ENCODE results near the gene SLC43A1.

Gene SLC43A1

DNA sequence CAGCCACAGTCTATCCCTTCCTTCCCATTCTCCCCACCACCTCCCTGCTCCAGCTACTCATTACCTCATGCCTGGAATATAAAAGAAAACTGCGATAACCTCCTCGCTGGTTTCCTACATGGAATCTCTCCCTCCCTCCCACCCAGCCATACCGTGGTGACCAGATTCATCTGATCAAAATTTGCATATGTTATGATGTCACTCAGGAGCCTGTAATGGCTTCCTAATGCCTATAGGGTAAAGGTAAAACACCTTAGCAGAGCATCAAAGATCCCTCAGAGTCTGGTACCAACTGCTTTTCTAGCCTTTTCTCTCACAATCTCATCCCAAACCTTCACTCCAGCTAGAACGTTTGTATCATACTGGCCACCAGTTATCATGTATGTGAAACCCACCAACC is 35.6 kb downstream of the SLC43A1 start:
- DNase-seq (ENCODE audit: low read depth, low spot score): no peak

DNA sequence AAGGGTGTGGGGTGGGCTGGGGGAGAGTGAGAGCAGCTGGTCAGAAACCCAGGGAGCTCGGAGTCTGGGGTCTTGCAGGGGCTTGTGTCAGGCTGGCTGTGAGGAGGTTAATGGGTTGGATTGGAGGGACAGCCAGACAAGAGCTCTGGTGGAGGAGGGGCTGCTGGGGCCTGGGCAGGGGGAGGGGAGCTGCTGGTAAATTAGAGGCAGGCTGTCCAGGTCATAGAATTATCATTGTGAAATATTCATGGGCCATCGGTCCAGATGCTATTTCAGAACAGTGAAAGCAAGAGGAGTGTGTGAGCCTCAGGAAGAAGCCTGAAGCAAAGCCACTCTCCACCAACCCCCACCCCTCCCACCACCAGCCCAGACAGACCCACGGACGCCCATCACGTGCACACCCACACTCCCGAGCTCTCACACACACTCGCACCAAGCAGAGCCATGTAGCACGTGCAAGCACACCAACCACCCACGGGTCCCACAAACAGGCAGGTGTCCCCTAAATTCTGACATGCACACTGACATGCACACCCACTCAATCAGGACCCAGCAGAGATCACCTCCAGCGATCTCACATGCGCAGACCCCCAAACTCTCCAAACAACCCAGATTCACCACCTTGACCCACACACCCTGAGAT is 36.4 kb downstream of the SLC43A1 start:
- DNase-seq (ENCODE audit: low read depth, low spot score): no peak

DNA sequence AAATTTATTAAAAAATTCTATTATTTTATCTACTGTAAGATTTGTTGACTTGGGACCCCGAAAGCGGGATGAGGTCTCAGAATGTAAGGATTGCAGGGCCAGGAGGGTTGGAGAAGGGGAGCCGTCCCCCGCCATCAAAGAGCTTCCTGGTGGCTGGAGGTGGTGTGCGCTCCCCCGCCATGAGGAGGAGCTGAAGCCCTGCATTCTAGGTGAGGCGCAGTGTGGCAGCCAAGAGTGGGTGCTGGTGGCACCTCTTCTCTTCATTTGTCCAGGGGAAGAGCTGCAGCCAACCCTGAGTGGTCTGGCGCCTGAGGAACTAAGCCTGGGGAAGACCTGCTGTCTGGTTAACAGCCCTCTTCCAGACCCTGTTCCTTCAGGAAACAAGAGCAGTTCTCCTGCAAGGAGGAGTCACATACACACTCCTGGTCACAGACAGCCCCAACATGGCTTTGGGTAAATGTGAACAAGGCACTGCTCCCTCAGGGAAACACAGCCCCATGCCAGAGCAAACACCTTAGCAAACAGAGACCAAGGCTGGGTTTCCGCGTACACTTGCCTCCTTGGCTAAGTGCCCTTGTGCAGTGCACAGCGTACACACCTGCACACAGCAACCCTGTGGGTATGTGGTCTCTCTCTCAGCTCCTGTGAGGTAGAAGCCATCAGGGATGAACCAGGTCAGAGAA is 37.9 kb downstream of the SLC43A1 start:
- no peak for DNase-seq (ENCODE audit: low read depth, low spot score)

DNA sequence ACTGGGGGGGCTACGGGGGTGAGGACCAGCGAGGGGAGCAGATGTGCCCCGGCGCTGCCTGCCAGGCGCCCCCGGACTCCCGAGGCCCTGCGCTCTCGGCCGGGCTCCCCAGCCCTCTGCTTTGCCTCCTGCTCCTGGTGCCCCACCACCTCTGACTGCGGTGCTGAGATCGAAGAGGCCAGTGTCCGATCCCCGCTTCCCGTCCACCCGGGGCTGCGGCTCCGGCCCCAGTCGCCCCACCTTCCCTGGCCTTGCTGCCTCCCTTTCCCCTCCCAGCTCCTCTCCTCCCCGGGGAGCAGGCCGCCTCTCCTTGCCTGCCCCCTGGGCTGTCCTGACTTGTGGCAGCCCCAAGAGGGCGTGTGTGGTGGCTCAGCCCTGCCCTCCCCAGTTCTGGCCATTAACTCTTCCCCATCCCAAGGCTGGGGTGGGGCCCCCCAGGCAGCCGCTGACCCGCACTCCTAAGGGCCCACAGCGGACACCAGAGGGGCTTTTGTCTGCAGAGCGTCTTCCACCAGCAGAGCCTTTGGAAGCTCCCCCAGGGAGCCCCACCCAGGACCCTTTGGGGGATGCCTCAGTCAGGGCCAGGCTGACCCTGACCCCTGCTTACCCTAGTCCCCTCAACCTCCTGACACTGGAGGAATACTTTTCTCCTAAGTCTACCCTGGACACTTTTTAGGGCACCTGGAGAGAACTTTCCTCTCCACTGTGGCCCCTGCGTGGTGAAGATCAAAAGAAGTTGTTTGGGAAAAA is 38.6 kb downstream of the SLC43A1 start:
- no peak for DNase-seq (ENCODE audit: low read depth, low spot score)

DNA sequence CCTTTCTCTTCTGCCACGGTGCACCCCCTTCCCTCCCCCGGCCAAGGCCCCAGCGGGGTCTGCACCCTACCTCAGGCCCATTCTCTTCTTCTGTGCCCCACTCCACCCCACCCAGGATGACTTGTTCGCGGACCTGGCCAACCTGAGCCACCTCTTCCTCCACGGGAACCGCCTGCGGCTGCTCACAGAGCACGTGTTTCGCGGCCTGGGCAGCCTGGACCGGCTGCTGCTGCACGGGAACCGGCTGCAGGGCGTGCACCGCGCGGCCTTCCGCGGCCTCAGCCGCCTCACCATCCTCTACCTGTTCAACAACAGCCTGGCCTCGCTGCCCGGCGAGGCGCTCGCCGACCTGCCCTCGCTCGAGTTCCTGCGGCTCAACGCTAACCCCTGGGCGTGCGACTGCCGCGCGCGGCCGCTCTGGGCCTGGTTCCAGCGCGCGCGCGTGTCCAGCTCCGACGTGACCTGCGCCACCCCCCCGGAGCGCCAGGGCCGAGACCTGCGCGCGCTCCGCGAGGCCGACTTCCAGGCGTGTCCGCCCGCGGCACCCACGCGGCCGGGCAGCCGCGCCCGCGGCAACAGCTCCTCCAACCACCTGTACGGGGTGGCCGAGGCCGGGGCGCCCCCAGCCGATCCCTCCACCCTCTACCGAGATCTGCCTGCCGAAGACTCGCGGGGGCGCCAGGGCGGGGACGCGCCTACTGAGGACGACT is 39.3 kb downstream of the SLC43A1 start:
- no peak for DNase-seq (ENCODE audit: low read depth, low spot score)

DNA sequence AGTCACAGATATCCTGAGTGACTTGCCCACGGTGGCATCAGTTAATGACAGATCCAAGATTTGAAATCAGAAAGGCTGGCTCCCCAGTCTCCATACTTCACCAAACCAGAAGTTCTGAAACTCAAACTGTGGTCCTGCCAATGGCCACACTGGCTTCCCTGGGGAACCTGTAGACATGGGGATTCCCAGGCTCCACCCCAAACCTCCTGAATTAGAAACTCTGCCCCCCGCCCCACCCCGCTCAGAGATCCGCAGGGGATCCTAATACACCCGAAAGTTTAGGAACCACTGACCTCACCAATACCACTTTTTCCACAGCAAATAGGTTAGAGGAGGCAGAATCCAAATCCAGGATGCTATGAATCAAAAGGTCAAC is 39.8 kb downstream of the SLC43A1 start:
- no peak for DNase-seq (ENCODE audit: low read depth, low spot score)

DNA sequence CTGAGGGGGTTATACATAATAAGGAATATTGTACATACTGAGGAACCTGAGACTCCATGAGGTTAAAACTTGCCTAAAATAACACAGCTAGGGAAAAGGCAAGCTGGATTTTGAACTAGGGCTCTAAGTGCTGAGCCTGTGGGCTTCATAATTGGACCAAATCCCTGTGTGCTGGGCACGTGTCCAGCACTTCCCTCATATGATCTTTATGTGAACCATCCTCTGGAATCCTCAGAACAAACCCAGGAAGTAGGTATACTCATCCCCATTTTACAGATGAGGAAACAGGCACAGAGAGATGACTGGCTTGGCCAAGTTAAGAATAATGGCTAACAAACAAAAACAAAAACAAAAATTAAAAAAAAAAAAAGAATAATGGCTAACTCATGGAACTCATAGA is 40.3 kb downstream of the SLC43A1 start:
- no peak for DNase-seq (ENCODE audit: low read depth, low spot score)

DNA sequence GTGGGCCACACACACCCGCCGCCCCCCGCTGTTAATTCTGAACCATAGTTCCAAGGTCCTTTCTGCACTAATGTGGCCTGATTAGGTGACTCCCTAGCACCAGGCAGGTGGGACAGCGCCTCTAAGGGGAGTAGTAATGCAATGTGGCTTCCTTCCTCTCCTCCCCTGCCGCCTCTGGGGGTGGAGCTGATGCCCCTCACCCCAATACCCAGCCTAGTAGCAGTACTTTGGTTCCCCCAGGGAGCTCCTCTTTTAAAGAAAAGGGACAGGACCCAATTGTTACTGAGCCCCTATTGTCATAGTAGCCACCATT is 40.7 kb downstream of the SLC43A1 start:
- no peak for DNase-seq (ENCODE audit: low read depth, low spot score)

DNA sequence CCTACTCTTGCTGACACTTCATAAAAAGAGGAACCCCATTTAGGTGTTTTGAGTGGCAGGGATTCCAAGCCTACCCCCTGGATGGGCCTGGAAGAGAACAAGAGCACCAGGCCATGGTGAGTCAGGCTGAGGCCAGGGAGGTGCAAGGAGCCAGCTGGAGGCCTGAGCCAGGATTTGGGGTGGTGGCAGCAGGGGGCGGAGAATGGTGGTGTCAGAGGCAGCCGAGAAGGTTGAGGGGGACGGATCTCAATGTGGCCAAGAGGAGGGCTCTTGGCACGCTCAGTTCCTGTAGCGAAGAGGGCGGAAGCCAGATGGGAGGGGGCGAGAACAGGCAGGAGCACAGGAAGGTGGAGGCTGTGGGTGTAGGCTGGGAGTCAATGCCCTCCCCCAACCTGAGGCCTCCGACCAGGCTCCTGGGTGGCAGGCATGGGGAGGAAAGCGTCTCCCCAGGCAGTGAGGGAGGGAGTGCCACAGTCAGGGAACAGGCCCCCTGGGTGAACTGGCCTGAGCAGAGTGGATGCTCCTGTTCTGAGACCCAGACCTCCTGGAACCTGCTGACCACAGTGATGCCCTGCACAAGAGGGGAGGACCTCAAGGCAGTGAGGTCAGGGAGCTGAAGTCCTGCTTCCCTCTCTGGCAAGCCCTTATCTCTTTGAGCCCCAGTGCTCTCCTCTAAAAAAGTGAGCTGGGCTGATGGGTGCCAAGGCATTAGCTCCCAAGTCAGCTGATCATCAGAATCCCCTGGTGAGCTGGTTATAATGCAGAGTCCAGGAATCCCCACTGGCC is 41.3 kb downstream of the SLC43A1 start:
- no peak for DNase-seq (ENCODE audit: low read depth, low spot score)

DNA sequence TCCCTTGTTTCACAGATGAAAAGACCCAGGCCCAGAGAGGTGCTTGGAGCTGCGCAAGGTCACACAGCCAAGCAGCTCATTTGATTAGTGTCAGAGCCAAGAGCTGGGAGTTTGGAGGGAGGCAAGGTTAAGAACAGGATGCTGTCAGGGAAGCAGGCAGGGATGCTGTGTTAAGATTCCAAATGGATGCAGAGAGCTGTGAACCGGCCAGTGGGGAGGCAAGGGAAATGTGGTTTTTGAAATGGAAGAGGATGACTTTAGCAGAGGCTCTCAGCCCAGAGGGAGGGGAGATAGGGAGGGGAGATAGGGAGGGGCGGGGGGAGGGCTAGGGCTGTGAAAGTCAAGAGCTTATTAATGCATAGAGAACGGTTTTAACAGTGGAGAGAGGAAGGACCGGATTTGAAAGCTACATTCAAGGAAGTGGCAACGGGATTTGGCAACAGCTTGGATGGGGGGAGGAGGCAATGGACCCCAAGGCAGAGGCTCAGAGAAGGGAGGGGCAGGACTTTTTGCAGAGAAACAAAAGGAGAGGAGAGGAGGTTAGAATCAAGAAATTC is 42.1 kb downstream of the SLC43A1 start:
- no peak for DNase-seq (ENCODE audit: low read depth, low spot score)

DNA sequence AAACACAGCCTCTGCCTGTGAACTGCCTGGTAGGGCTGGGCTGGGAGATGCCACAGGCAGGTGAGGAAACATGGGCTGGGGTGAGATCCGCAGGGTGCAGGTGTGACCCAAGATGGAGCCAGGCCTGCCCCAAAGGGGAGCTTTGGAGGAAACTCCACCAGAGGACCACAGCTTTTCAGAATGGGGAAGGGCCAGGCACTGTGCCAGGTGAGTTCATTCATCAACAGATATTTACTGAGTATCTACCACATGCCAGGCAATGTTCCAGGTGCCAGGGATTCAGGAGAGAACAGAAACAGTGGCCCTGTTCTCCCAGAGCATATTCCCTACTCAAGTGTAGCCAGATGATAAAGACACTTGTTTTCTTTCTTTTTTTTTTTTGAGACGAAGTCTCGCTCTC is 44.0 kb downstream of the SLC43A1 start:
- no peak for DNase-seq (ENCODE audit: low read depth, low spot score)

DNA sequence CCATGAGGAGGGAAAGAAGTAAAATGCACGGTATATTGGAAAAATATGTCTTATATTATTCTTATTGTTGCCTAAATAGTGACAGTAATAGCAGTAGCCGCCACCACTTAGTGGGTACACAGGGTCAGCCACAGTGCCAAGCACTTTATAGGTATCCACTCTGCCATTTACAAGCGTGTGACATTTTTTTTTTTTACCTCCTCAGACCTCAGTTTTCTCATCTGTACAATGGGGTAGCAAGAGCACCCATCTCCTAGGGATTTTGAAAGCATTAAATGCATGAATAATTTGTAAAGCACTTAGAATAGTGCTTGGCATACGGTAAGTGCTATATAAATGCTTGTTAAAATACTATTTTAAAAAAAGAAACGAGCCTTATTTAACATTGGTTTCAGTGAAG is 46.2 kb downstream of the SLC43A1 start:
- no peak for DNase-seq (ENCODE audit: low read depth, low spot score)

DNA sequence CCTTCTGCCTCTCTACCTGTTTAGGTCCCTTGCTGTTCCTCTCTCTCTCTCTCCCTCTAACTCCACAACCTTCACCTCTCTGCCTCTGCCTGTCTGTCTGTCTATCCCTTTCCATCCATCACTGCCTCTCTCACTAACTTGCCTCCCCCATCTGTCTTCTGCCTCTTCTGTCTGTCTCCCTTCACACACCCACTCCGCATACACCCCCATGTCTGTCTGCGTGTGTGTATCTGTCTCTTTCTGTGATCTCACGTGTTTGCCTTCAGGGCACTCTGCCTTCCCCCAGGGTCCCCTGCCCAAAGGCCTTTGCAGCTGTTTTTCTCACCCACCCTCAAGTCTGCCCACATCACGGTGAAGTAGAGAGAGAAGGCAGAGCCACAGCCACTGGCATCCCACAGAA is 47.2 kb downstream of the SLC43A1 start:
- DNase-seq (ENCODE audit: low read depth, low spot score): no peak

DNA sequence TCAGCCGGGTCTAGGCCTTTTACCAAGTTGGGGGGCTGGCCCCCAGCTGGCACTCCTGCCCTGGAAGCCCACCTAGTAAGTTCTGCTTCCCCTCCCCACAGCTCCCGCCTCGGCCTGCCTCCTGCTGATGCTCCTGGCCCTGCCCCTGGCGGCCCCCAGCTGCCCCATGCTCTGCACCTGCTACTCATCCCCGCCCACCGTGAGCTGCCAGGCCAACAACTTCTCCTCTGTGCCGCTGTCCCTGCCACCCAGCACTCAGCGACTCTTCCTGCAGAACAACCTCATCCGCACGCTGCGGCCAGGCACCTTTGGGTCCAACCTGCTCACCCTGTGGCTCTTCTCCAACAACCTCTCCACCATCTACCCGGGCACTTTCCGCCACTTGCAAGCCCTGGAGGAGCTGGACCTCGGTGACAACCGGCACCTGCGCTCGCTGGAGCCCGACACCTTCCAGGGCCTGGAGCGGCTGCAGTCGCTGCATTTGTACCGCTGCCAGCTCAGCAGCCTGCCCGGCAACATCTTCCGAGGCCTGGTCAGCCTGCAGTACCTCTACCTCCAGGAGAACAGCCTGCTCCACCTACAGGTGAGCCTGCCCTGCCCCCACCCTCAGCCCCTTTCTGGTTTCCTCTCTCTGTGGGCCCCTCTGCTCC is 47.9 kb downstream of the SLC43A1 start:
- no peak for DNase-seq (ENCODE audit: low read depth, low spot score)

DNA sequence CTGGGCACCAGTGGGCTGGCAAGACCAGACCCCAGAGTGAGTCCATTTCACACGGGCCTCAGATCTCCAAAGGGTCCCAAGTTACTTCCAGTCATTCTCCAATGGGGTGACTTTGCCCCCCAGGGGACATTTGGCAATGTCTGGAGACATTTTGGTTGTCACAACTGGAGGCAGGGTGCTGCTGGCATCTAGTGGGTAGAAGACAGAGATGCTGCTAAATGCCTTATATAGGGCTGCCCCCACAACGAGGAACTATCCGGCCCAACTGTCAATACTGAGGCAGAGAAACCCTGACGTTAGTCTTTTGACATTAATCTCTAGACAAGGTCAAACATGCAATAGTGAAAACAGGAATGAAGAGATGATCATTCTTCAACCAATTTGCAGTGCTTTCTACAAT is 48.8 kb downstream of the SLC43A1 start:
- no peak for DNase-seq (ENCODE audit: low read depth, low spot score)

DNA sequence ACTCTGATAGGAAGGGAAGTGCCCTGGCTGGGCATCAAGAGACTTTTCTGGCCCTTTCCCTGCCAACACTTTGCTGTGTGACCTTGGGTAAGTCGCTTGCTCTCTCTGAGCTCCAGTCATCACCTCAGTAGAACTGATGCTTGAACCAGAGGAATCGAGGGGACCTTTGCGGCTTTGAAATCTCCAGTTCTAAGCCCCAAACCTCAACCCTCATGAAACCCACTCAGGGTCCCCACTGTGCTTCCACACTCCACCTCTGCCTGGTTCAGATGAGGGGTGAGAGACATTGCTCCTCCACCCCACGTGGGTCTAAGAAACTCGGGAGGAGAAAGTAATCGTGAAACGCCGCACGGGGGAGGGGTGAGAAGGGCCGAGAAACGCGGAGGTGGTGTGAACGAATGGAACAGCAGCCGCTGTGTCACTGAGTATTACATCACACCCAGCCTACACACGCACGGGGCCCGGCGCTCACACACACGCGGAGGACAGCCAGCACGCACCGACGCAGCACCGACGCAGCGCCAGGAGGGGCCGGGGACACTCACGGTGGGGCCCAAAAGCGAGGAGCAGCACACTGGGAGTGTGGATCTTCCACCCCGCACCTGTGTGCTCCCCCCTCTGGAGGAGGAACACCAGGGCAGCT is 50.8 kb downstream of the SLC43A1 start:
- DNase-seq (ENCODE audit: low read depth, low spot score): no peak

DNA sequence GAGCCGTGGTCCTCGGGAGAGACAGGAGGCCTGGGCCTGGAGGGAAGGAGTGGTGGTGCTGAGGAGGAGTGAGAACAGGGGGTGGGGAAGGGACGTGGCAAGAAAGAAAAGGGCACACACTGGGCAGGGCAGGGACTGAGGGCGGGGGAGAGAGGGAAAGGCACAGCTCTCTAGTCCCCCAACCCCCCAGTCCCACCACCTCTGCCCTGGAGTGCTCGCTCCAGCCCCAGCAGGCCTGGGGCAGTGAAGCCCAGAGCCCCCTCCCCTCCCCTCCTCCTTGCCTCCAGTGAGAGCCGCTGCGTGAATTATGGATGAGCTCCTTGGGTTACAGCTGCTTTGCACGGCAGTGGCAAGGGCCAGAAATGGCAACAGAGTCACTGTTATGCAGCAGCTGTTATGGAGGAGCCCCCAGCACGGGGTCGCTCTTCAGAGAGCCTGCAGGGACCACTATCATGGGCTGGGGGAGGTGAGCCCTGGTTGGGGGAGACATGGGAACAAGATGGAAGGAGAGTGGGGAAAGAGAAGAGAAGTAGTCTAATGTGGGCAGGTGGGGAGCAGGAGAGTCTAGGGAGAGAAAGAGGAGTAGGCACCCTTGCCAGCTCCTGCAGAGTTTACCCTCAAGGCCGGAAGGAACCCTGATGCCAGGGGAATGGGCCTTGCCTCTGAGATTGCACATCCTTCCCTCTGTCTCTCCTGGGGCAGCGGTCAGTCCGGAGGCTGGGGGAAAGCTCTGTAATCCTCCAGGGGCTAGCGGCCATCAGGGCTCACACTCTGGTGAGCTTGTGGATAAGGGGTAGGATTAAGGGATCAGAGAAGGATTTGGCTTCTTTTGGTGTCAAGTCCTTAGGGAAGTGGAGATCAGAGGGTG is 51.6 kb downstream of the SLC43A1 start:
- DNase-seq (ENCODE audit: low read depth, low spot score): no peak

DNA sequence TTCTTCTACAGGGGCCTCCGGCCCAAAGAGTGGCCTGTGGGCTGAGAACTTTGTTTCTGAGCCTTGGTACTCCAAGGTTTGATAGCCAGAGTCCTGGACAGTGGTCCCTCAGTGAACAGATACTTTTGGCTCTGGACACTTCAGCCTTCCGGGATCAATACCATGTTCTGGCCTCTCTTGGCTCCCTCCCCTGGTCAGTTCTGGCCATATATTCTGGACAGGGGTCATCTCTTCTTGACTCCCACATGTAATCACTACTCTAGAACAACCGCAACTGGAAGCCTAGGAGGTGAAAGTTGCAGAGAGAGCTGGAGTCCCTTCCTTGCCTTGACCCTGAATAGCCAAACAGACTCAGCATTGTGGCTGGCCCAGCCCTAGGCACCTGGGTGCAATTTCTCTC is 52.9 kb downstream of the SLC43A1 start:
- no peak for DNase-seq (ENCODE audit: low read depth, low spot score)

DNA sequence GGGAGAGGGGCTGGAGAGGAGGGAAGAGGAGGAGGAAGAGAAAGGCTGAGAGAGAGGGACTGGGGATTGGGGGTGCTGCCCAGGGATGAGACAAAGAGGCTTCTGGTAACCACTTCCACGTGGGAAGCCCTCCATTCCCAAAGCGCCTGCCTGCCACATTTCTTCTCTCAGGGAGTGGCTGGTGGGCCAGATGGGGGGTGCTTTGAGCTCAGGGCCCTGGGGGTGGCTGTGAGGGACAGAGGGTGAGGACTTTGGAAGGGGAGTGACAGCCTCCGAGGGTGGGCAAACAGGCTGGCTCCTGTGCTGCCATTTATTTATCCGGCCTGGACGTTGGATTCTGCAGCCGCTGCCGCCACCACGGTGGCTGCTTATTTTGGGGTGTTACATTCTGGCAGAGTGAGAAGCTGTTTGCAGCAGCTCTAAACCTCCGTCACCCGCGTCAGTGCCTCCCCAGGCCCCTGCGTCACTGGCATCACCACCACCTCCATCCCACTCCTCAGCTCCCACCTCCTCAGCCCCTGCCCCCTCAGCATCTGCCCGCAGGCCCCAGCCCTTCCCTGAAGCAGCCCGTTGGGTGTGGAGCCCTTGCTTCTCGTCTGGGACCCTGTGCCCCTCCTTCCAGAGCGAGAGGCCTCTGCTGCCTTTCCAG is 53.5 kb downstream of the SLC43A1 start:
- no peak for DNase-seq (ENCODE audit: low read depth, low spot score)
